HG02884 (cell line): ENCODE data around the gene SMARCD1.

Experiments
- ATAC-seq: cut with Tn5 transposase; IDR thresholded peaks from one replicate; pipeline ENCODE4 v1.9.1; 2021; ENCODE audit warnings: mild to moderate bottlenecking, moderate library complexity; ENCODE audit not compliant: unreplicated experiment

SMARCD1 gene

GRCh38 chr12:50056639-50056976, 28.5 kb upstream of the SMARCD1 start:
- ATAC-seq: no peak

GRCh38 chr12:50057000-50057841, 27.9 kb upstream of the SMARCD1 start, which contains the start of gene ASIC1:
Gene ASIC1, plus strand, starts transcription at chr12:50057596. Its CDS starts 1,171 bp downstream, at chr12:50058767.
- no peak for ATAC-seq

GRCh38 chr12:50057896-50058670, 27.1 kb upstream of the SMARCD1 start:
- no peak for ATAC-seq

- no peak for ATAC-seq
Measured at GRCh38 chr12:50058743-50059312, 26.3 kb upstream of the SMARCD1 start.

- no peak for ATAC-seq
Measured at GRCh38 chr12:50059440-50060119, 25.6 kb upstream of the SMARCD1 start.

- no peak for ATAC-seq
Measured at GRCh38 chr12:50060120-50060468, 25.0 kb upstream of the SMARCD1 start.

GRCh38 chr12:50061171-50061570, 24.0 kb upstream of the SMARCD1 start:
- ATAC-seq: no peak

GRCh38 chr12:50061946-50062686, 23.0 kb upstream of the SMARCD1 start:
- ATAC-seq: no peak

GRCh38 chr12:50062728-50063460, 22.2 kb upstream of the SMARCD1 start:
- ATAC-seq: no peak

- ATAC-seq: no peak
Measured at GRCh38 chr12:50065726-50066310, 19.3 kb upstream of the SMARCD1 start.

GRCh38 chr12:50066402-50066801, 18.7 kb upstream of the SMARCD1 start:
- no peak for ATAC-seq

- ATAC-seq: no peak
Measured at GRCh38 chr12:50069069-50069468, 16.1 kb upstream of the SMARCD1 start.

- no peak for ATAC-seq
Measured at GRCh38 chr12:50069539-50069938, 15.6 kb upstream of the SMARCD1 start.

GRCh38 chr12:50070314-50071060, 14.7 kb upstream of the SMARCD1 start:
- no peak for ATAC-seq

- ATAC-seq: no peak
Measured at GRCh38 chr12:50072198-50072907, 12.8 kb upstream of the SMARCD1 start.

- ATAC-seq: no peak
Measured at GRCh38 chr12:50073206-50073605, 11.9 kb upstream of the SMARCD1 start.

GRCh38 chr12:50073712-50074111, 11.4 kb upstream of the SMARCD1 start:
- ATAC-seq: no peak
